HepG2 (cell line): ENCODE data around the gene RAD1. TPM values are rescaled to one million over a fixed set of nuclear protein-coding genes. Genes with fewer than 3 reads are reported as not detected.
A peak's percentile ranks its signal among the peaks of the same experiment; 100 is the strongest.

Experiments used
- ATAC-seq: fragments of 200-7000 bp; cut with Tn5 transposase; 3 replicates; pipeline ENCODE4 v1.9.1; 2020; ENCODE audit warnings: mild to moderate bottlenecking, moderate library complexity
- BruUV-seq: library from RNA; stranded (reverse); fragments of 400-500 nt; replicated peaks from 2 replicates; lab custom pipeline; 2021; lab: Mats Ljungman, UMichigan
- CTCF ChIA-PET: fragments of 300-600 bp; formaldehyde crosslinking; extraction: SDS; loops from one replicate; lab custom pipeline; 2021; ENCODE audit warnings: low total read pairs, inconsistent platforms, low intra/inter-chr PET ratio; lab: Yijun Ruan, JAX
- POLR2A ChIA-PET: fragments of 350-600 bp; sonication (Branson Sonifier 250); formaldehyde crosslinking; loops from one replicate; lab custom pipeline; 2020; ENCODE audit warnings: antibody characterized with exemption, inconsistent platforms; lab: Yijun Ruan, JAX
- DNase-seq: peaks from one replicate; pipeline ENCODE4 v3.0.0-alpha.2; 2015; ENCODE audit warnings: low spot score
- FAIRE-seq: peaks from 3 replicates; lab custom pipeline; 2011; peaks lifted over from hg19 to GRCh38; lab: Jason Lieb, UNC
- H2AFZ ChIP-seq: one replicate; pipeline ENCODE4 v1.6.1; 2011; ENCODE audit warnings: low read length, inconsistent platforms
- H3K27ac ChIP-seq: fragments of 300-600 bp; 3 replicates; pipeline ENCODE4 v1.8.0; 2011; ENCODE audit warnings: mixed run types, mild to moderate bottlenecking, mixed read lengths, low read length, inconsistent platforms; ENCODE audit not compliant: insufficient read depth; ENCODE audit errors: extremely low read length
- H3K27me3 ChIP-seq, 2 experiments: fragments of 200-600 bp in 1 of 2; 2 replicates in 1 of 2; 3 replicates in 1 of 2; pipeline versions ENCODE4 v1.6.0 to v1.8.0; 2011; ENCODE audit warnings: low read length in 2 of 2, mild to moderate bottlenecking in 2 of 2, moderate library complexity in 2 of 2, inconsistent platforms in 1 of 2; ENCODE audit not compliant: insufficient read depth in 2 of 2, control insufficient read depth in 1 of 2
- H3K36me3 ChIP-seq, 2 experiments: fragments of 200-600 bp in 1 of 2; replicated peaks in 1 of 2; 2 replicates in 1 of 2; 3 replicates in 1 of 2; pipeline versions ENCODE4 v1.5.1 to v1.8.0; 2011; ENCODE audit warnings: low read length in 2 of 2, inconsistent platforms in 1 of 2; ENCODE audit not compliant: insufficient read depth in 2 of 2, control insufficient read depth in 1 of 2
- H3K4me1 ChIP-seq: 2 replicates; pipeline ENCODE4 v1.5.1; 2012; ENCODE audit warnings: low read length, inconsistent platforms; ENCODE audit not compliant: insufficient read depth
- H3K4me2 ChIP-seq: 2 replicates; pipeline ENCODE4 v1.6.0; 2011; ENCODE audit warnings: low read depth, low read length, inconsistent platforms
- H3K4me3 ChIP-seq, 3 experiments: fragments of 200-600 bp in 1 of 3; sonication (generic), shearing (Covaris generic) in 1 of 3; replicated peaks in 1 of 3; 2 replicates each; pipeline ENCODE4 v1.5.1; 2011 to 2016; ENCODE audit warnings: low read length in 3 of 3, inconsistent platforms in 2 of 3, low read depth in 2 of 3, mild to moderate bottlenecking in 2 of 3, control low read depth in 1 of 3, mixed read lengths in 1 of 3; ENCODE audit not compliant: insufficient read depth in 1 of 3
- H3K79me2 ChIP-seq: one replicate; pipeline ENCODE4 v1.6.1; 2011; ENCODE audit warnings: low read length, inconsistent platforms; ENCODE audit not compliant: insufficient read depth
- H3K9ac ChIP-seq: 2 replicates; pipeline ENCODE4 v1.6.0; 2011; ENCODE audit warnings: mild to moderate bottlenecking, low read depth, low read length, inconsistent platforms; ENCODE audit not compliant: insufficient read depth
- H3K9me3 ChIP-seq: 2 replicates; pipeline ENCODE4 v1.5.1; 2012; ENCODE audit warnings: mild to moderate bottlenecking, low read length
- H4K20me1 ChIP-seq: 2 replicates; pipeline ENCODE4 v1.6.0; 2011; ENCODE audit warnings: inconsistent platforms, mild to moderate bottlenecking, low read length, moderate library complexity; ENCODE audit not compliant: insufficient read depth
- ATF7 ChIP-seq, 2 experiments: fragments of 450-650 bp in 1 of 2; sonication (generic) in 1 of 2; formaldehyde crosslinking in 1 of 2; IDR thresholded peaks; 2 replicates each; pipeline versions ENCODE4 v1.4.0 to v1.6.1; 2016 to 2020; ENCODE audit warnings: antibody characterized with exemption in 1 of 2, mild to moderate bottlenecking in 1 of 2, missing genetic modification reagents in 1 of 2
- CREB1 ChIP-seq, 2 experiments: fragments of 450-650 bp in 1 of 2; IDR thresholded peaks; 2 replicates each; pipeline ENCODE4 v1.6.1; 2016 to 2017; ENCODE audit warnings: control low read depth in 1 of 2, mild to moderate bottlenecking in 1 of 2, missing compliant biosample characterization in 1 of 2, missing genetic modification characterization in 1 of 2
- MBD4 ChIP-seq: IDR thresholded peaks from 2 replicates; pipeline ENCODE4 v1.6.1; 2012; ENCODE audit warnings: low read length, inconsistent platforms, borderline replicate concordance
- ZNF263 ChIP-seq: sonication (generic); formaldehyde crosslinking; IDR thresholded peaks from 2 replicates; pipeline ENCODE4 v1.4.0; 2020; ENCODE audit warnings: missing genetic modification reagents
- ZNF264 ChIP-seq: sonication (generic); formaldehyde crosslinking; IDR thresholded peaks from 2 replicates; pipeline ENCODE4 v1.4.0; 2020; ENCODE audit warnings: missing genetic modification reagents
- WGBS: methylation state at CpG from one replicate; pipeline ENCODE4 v1.1.6; 2017; ENCODE audit warnings: low lambda C conversion rate; 5-methylcytosine and 5-hydroxymethylcytosine counted together
- in situ Hi-C: cut with HindIII; loops from 2 replicates; pipeline ENCODE4 v1.10.0; 2017; ENCODE audit warnings: low pct_unique_long_range_greater_than_20kb; ENCODE audit not compliant: extremely low pct_ligation_motif_present
- intact Hi-C: fragments of 100-400 bp; cut with micrococcal nuclease; formaldehyde crosslinking; loops from one replicate; pipeline ENCODE4 v1.10.0; 2022; ENCODE audit not compliant: unreplicated experiment
- polyA plus RNA-seq, 8 experiments: library from polyadenylated mRNA; depleted of rRNA in 3 of 8; stranded (reverse) in 7 of 8; unstranded in 1 of 8; fragments of >200 nt; fragmentation: Illumina TruSeq in 4 of 8; extraction: Trizol in 4 of 8; gene quantifications; 2 replicates each; pipeline versions ENCODE4 v1.2.1 to v1.2.3, GENCODE V29; 2011 to 2016; ENCODE audit warnings: low read depth in 4 of 8, missing spikeins in 1 of 8, mixed read lengths in 1 of 8; ENCODE audit not compliant: insufficient read depth in 1 of 8
- total RNA-seq, 5 experiments: library from RNA; depleted of rRNA; stranded (reverse); fragments of >200 nt; fragmentation: Illumina TruSeq; extraction: Trizol; gene quantifications; 2 replicates each; pipeline ENCODE4 v1.2.3, GENCODE V29; 2016; ENCODE audit warnings: low read depth in 1 of 5
- TF ChIP-seq, protein P1 (sequence below): IDR thresholded peaks from 2 replicates; pipeline ENCODE4 v1.6.1; 2018; ENCODE audit warnings: missing genetic modification reagents, mild to moderate bottlenecking, missing compliant biosample characterization
- TF ChIP-seq, protein P2 (sequence below): sonication (generic); formaldehyde crosslinking; IDR thresholded peaks from 2 replicates; pipeline ENCODE4 v1.4.0; 2020; ENCODE audit warnings: missing genetic modification reagents
- TF ChIP-seq, protein P3 (sequence below): sonication (generic); formaldehyde crosslinking; IDR thresholded peaks from 2 replicates; pipeline ENCODE4 v1.9.0; 2022; ENCODE audit warnings: low read depth, missing genetic modification reagents
- TF ChIP-seq, protein P4 (sequence below): sonication (generic); formaldehyde crosslinking; IDR thresholded peaks from 2 replicates; pipeline ENCODE4 v1.5.1; 2020; ENCODE audit warnings: missing genetic modification reagents, mild to moderate bottlenecking, borderline replicate concordance

RAD1 gene
- total and polyA plus RNA-seq, 2 of the 13 experiments (the other 11 are each of a cell fraction or from before 2014, with no cell fraction given), result 14.7 to 39.1 TPM

DNA sequence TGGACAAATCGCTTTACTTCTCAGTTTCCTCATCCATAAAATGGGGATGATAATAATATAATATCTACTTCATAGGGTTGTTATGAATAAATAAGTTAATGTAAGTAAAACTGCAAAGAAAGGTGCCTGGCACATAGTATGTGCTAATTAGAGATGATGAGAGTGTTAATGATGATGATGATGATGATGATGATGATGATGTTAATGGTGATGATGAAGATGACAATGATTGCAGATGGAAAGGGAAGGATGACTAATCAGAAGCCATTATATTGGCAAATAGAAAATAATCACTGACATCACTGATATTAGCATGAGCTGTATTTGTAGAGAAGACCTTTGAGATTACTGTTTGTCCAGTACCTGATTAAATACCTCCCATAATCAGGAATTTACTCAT lies 20.6 kb downstream of the RAD1 start:
- no TSS peak for BruUV-seq
- 98% methylated on average over 1 of the region's 1 CpG for WGBS
- Histone ChIP-seq H3K4me1 (peaks cover 38% of the 10 kb centered on the region), H3K36me3 (no peaks in the 10 kb centered on the region), H3K27ac (no peak overlapping the region), H3K9me3 (no peaks in the 10 kb centered on the region), H3K9ac (no peak overlapping the region), H3K4me2 (no peak overlapping the region), H4K20me1 (no peaks in the 10 kb centered on the region), H2AFZ (no peak overlapping the region), H3K79me2 (no peaks in the 10 kb centered on the region), H3K27me3 (no peaks in the 10 kb centered on the region), H3K4me3 (no peak overlapping the region)
- intact Hi-C loops (no loop called here), in situ Hi-C loops (loop anchor here (5.0 kb wide), 1 partner anchor 407 kb away; no protein-coding TSS in a partner anchor)
- DNase-seq (no peak), FAIRE-seq (no peak), ATAC-seq (no peak)
- POLR2A ChIA-PET, result no interaction called here
- CTCF ChIA-PET, result no interaction called here
- TF ChIP-seq CREB1 (IDR thresholded peaks at IDR 0.05) (peak; percentile 87), CREB1 (CRISPR knock-in tag; IDR thresholded peaks at IDR 0.05) (no peak), MBD4 (no peak), ZNF264 (CRISPR knock-in tag) (no peak), ATF7 (IDR thresholded peaks at IDR 0.05) (peak; percentile 11; the same call in 1 of the 2 replicates), ATF7 (CRISPR knock-in tag; IDR thresholded peaks at IDR 0.05) (no peak)
- TF ChIP-seq, protein P1, sequence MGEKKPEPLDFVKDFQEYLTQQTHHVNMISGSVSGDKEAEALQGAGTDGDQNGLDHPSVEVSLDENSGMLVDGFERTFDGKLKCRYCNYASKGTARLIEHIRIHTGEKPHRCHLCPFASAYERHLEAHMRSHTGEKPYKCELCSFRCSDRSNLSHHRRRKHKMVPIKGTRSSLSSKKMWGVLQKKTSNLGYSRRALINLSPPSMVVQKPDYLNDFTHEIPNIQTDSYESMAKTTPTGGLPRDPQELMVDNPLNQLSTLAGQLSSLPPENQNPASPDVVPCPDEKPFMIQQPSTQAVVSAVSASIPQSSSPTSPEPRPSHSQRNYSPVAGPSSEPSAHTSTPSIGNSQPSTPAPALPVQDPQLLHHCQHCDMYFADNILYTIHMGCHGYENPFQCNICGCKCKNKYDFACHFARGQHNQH (CRISPR knock-in tag), result no peak

DNA sequence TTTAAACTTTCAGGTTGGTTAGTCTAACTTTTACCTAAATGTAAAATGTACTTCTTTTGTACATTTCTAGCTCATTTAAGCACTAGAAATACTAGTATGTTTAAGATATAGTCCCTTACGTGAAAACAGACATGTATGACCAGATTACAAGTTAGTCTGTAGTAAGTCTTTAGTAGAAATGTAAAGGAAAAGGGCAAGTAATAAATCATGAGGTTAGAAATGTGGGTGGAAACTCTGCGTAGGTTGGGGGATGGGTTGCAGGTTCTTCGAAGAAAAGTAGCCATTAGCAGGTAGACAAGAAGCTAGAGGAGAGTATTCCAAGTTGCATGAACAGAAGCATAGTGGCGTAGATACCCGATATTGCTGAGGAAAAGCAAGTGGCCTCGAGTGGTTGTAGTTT lies 22.9 kb downstream of the RAD1 start:
- H3K9me3 ChIP-seq, result no peaks in the 10 kb centered on the region
- no peaks in the 10 kb centered on the region for H3K27me3 ChIP-seq
- no peak overlapping the region for H3K27ac ChIP-seq
- intact Hi-C loops (no loop called here), in situ Hi-C loops (no loop called here)
- DNase-seq (no peak), ATAC-seq (no peak), FAIRE-seq (no peak)
- no peaks in the 10 kb centered on the region for H3K36me3 ChIP-seq
- H3K9ac ChIP-seq, result no peak overlapping the region
- H3K79me2 ChIP-seq, result no peaks in the 10 kb centered on the region
- POLR2A ChIA-PET, result interaction anchor here (1.4 kb wide), 1 partner anchor 53 kb away, joined by 3 read pairs; the partner anchor contains the start of gene TTC23L
- H3K4me2 ChIP-seq, result no peak overlapping the region
- 98% methylated on average over 6 of the region's 6 CpGs for WGBS
- H2AFZ ChIP-seq, result no peak overlapping the region
- H3K4me3 ChIP-seq, result no peak overlapping the region
- no peaks in the 10 kb centered on the region for H4K20me1 ChIP-seq
- BruUV-seq, result no TSS peak
- H3K4me1 ChIP-seq, result peaks cover 58% of the 10 kb centered on the region
- CTCF ChIA-PET, result interaction anchor here (1.2 kb wide), 1 partner anchor 368 kb away, joined by 3 read pairs; no protein-coding TSS in a partner anchor
- TF ChIP-seq, protein P2, sequence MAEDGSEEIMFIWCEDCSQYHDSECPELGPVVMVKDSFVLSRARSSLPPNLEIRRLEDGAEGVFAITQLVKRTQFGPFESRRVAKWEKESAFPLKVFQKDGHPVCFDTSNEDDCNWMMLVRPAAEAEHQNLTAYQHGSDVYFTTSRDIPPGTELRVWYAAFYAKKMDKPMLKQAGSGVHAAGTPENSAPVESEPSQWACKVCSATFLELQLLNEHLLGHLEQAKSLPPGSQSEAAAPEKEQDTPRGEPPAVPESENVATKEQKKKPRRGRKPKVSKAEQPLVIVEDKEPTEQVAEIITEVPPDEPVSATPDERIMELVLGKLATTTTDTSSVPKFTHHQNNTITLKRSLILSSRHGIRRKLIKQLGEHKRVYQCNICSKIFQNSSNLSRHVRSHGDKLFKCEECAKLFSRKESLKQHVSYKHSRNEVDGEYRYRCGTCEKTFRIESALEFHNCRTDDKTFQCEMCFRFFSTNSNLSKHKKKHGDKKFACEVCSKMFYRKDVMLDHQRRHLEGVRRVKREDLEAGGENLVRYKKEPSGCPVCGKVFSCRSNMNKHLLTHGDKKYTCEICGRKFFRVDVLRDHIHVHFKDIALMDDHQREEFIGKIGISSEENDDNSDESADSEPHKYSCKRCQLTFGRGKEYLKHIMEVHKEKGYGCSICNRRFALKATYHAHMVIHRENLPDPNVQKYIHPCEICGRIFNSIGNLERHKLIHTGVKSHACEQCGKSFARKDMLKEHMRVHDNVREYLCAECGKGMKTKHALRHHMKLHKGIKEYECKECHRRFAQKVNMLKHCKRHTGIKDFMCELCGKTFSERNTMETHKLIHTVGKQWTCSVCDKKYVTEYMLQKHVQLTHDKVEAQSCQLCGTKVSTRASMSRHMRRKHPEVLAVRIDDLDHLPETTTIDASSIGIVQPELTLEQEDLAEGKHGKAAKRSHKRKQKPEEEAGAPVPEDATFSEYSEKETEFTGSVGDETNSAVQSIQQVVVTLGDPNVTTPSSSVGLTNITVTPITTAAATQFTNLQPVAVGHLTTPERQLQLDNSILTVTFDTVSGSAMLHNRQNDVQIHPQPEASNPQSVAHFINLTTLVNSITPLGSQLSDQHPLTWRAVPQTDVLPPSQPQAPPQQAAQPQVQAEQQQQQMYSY (CRISPR knock-in tag), result no peak
- TF ChIP-seq, protein P3, sequence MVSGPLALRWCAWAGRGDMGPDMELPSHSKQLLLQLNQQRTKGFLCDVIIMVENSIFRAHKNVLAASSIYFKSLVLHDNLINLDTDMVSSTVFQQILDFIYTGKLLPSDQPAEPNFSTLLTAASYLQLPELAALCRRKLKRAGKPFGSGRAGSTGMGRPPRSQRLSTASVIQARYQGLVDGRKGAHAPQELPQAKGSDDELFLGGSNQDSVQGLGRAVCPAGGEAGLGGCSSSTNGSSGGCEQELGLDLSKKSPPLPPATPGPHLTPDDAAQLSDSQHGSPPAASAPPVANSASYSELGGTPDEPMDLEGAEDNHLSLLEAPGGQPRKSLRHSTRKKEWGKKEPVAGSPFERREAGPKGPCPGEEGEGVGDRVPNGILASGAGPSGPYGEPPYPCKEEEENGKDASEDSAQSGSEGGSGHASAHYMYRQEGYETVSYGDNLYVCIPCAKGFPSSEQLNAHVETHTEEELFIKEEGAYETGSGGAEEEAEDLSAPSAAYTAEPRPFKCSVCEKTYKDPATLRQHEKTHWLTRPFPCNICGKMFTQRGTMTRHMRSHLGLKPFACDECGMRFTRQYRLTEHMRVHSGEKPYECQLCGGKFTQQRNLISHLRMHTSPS, result no peak
- TF ChIP-seq, protein P4, sequence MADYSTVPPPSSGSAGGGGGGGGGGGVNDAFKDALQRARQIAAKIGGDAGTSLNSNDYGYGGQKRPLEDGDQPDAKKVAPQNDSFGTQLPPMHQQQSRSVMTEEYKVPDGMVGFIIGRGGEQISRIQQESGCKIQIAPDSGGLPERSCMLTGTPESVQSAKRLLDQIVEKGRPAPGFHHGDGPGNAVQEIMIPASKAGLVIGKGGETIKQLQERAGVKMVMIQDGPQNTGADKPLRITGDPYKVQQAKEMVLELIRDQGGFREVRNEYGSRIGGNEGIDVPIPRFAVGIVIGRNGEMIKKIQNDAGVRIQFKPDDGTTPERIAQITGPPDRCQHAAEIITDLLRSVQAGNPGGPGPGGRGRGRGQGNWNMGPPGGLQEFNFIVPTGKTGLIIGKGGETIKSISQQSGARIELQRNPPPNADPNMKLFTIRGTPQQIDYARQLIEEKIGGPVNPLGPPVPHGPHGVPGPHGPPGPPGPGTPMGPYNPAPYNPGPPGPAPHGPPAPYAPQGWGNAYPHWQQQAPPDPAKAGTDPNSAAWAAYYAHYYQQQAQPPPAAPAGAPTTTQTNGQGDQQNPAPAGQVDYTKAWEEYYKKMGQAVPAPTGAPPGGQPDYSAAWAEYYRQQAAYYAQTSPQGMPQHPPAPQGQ (CRISPR knock-in tag), result no peak
- TF ChIP-seq ZNF263 (CRISPR knock-in tag), result no peak
